NCI-H2227 treated with DMSO at 0.1 percent for 48 hours (cell line): ENCODE data around the gene PA2G4.
A peak's percentile ranks its signal among the peaks of the same experiment; 100 is the strongest.
"Not testable (repeated sequence)": the region's sequence is repeated elsewhere in the genome, so short reads cannot be mapped to it uniquely, and the experiment has no call there.

ENCODE experiments used
- DNase-seq: peaks from one replicate; lab custom pipeline; 2025; lab: John Stamatoyannopoulos, UW

The PA2G4 gene

GRCh38 chr12:56153678-56154065 is 49.3 kb downstream of the PA2G4 start:
- DNase-seq: no peak

- DNase-seq: peak; percentile 65
Measured at GRCh38 chr12:56154246-56154771, 50.0 kb downstream of the PA2G4 start.

GRCh38 chr12:56154818-56155217 is 50.5 kb downstream of the PA2G4 start:
- no peak for DNase-seq

- no peak for DNase-seq
Measured at GRCh38 chr12:56155256-56155845, 51.0 kb downstream of the PA2G4 start.

- DNase-seq: not testable (repeated sequence)
Measured at GRCh38 chr12:56156464-56157200, 52.3 kb downstream of the PA2G4 start.

DNA sequence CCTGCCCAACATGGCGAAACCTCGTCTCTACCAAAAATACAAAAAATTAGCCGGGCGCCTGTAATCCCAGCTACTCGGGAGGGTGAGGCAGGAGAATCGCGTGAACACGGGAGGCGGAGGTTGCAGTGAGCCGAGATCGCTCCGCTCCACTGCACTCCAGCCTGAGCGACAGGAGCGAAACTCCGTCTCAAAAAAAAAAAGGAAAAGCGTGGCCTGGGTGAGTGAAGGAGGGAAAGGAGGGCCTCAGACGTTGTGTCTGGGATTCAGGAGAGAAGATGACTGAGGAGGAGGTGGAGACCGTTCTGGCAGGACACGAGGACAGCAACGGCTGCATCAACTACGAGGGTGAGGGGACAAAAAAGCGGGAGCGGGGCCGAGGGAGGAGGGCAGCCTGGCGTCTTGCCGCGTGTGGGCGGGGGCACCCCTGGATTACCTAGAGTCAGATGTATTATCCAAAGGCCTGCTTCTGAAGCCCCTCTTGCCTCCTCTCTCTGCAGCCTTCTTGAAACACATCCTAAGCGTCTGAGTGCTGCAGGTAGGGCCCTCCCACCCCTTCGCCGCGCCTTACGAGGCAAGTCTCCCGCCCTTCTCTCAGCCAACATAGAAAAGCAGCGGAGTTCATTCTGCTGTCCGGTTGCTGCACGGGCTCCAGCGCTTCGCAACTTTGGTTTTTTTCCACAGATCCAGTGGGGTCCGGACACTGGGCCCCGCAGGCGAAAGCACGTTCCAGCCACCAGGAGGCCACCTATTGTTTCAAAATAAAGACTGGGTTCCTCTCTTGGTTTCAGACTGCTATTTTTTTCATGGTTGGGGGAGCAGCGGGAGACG is 53.1 kb downstream of the PA2G4 start:
- peak; percentile 85 for DNase-seq

DNA sequence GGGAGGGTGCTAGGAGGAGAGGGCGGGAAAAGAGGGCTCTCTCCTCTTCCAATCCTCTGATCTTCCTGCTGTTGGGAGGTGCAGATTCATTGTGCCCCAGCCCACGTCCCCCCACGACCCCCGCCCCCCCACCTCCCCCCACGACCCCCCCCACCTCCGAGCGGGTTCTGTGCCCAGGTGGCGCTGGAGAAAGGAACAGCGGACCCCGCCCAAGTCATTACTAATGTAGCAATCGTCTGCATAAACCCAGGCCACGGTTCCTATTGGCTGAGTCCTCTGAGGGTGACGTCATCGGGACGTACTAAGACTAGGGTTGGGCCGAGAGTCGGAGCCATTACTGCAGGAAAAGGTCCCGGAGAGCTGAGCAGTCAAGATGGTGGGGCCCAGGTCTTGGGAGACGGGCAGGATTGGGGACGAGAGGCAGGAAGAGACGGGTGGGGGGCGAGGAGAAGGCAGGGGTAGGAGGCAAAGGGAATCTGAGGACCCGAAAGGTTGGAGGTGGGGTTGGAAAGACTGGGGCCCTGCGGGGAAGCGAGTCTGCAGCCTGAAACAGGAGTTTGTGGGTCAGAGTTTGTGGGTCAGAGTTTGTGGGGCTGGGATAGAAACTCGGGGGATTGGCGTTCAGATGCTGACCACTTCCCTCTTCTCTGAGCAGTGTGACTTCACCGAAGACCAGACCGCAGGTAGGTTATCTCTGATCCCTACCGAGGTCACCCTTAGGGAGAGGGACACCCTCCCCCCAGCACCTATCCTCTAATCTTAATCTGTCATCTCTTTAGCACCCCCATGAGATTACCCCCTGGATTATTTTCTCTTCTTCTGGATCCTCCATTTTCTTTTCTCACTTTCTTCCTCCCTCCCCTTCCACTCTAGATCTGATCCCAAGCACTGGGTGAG is 53.9 kb downstream of the PA2G4 start, which contains the start of gene MYL6:
Gene MYL6, plus strand, starts transcription at position 331 of the 897 bp plus-strand sequence. Its CDS starts 43 bp downstream, at position 374.
- peak; percentile 88 for DNase-seq

DNA sequence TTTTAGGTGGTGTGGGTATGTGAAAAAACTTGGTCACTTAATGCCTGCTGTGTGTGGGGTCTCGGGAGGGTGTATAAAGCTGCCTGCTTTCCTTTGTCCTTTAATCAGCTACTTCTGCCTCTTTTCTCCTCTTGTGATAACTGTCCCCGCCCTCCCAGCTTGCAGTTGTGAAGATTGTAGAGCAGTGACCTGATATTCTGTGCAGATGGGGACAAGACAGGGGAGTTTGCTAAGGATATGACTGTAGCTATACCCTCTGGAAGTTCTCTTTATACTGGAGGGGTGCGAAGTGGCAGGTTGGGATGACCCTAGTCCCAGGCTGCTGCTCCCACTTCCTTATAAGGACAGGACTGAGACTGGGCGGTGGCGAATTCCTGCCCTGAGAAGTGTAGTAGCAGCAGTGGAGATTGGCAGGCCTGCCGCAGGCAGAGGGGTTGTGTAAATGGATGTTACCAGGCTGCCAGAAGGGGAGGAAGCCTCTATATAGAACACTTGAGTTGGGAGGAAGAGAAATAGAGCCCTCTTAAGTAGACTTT is 54.6 kb downstream of the PA2G4 start:
- peak; percentile 53 for DNase-seq

DNA sequence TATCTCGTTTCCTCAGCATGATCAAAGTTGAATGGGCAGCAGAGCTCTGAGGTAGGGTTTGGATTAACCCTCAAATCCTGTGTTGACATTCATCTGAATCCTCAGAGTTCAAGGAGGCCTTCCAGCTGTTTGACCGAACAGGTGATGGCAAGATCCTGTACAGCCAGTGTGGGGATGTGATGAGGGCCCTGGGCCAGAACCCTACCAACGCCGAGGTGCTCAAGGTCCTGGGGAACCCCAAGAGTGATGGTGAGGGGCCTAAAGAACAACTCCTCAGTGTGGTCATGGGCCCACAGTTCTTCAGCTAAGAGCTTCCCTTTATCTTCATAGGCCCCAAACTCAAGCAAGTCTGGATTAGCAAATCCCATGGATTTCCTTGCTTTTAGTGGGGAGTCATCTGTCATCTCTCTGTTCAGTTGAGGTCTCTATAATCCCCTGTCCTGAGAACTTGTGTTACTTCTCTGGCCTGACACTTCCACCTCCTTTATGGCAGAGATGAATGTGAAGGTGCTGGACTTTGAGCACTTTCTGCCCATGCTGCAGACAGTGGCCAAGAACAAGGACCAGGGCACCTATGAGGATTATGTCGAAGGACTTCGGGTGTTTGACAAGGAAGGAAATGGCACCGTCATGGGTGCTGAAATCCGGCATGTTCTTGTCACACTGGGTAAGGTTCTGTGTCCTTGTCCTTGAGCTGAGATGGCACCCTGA is 55.3 kb downstream of the PA2G4 start:
- DNase-seq: no peak

GRCh38 chr12:56160193-56160763 is 55.9 kb downstream of the PA2G4 start:
- no peak for DNase-seq

DNA sequence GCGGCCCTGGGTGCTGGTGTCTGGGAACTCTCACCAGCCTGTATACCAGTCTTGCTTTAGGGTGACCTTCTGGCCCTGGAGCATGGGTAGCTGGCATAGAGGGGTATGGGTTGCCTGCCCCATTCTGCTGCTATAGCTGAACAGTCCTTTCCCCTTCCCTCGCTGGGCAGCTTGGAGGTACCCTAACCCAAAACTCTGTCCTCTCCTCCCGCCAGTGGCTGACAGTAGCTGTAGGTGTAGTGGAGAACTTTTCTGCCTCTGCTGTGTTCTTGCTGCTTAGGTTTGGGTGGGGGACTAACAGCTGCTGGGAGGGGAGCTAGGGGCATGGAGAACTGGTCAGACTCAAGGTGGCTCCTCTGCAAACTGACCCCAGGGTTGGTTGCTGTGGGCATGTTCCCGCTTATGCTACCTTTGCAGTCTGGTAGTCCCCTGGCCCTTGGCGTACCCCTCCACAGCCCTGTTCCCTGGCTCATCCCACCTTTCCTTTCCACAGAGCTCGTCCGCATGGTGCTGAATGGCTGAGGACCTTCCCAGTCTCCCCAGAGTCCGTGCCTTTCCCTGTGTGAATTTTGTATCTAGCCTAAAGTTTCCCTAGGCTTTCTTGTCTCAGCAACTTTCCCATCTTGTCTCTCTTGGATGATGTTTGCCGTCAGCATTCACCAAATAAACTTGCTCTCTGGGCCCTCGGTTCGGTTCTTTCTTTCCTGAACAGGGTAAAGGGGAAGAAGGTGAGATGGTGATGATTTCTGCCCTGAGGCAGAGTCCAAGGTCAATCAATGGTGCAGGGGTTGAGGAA is 56.7 kb downstream of the PA2G4 start:
- no peak for DNase-seq

DNA sequence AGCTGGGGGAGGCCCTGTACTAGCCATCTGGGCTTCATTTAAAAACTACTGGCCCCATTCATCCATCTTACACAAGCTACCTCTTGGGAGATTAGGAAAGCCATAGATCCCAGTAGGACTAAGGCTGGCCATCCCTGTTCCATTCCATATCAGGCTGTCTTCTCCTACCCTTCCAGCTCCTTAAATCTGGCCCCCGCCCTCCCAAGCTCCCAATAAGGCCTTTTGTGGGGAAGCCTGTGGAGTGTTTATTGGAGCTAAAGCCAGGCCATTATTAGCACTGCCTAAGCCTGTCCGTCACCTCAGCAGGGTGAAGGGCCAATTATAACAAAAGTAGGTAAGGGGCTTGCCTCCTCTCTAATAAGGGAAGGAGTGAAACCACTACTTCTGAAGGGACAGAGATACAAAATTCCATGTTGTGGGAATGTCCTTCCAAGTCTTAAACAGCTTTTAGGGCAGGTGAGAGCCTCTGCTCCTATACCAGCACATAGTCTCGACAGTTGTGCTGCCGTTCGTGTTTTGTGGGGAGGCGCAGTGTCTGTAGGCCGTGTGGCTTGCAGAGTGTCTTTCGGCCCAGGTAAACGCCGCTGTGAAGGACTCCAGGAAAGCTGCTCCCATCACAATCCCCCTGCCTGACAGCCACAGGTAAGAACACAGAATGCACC is 57.5 kb downstream of the PA2G4 start:
- no peak for DNase-seq

- no peak for DNase-seq
Measured at GRCh38 chr12:56162468-56163290, 58.3 kb downstream of the PA2G4 start.
